ENCODE data around the gene COA7.

- TF ChIP-seq, protein P1, sequence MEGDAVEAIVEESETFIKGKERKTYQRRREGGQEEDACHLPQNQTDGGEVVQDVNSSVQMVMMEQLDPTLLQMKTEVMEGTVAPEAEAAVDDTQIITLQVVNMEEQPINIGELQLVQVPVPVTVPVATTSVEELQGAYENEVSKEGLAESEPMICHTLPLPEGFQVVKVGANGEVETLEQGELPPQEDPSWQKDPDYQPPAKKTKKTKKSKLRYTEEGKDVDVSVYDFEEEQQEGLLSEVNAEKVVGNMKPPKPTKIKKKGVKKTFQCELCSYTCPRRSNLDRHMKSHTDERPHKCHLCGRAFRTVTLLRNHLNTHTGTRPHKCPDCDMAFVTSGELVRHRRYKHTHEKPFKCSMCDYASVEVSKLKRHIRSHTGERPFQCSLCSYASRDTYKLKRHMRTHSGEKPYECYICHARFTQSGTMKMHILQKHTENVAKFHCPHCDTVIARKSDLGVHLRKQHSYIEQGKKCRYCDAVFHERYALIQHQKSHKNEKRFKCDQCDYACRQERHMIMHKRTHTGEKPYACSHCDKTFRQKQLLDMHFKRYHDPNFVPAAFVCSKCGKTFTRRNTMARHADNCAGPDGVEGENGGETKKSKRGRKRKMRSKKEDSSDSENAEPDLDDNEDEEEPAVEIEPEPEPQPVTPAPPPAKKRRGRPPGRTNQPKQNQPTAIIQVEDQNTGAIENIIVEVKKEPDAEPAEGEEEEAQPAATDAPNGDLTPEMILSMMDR (IDR thresholded peaks at IDR 0.05) = no peak
- TF ChIP-seq POLR2AphosphoS5 (IDR thresholded peaks at IDR 0.05) = no peak
These were observed 38.1 kb downstream of the COA7 start for GRCh38 chr1:52659851-52660596.
